Left hindlimb (tissue), 1 donor: Measurements from ENCODE around the gene COL18A1.
A peak's percentile ranks its signal among the peaks of the same experiment; 100 is the strongest.

ENCODE experiments used
- DNase-seq: peaks from one replicate; pipeline ENCODE4 v3.0.0-alpha.2; 2018

The COL18A1 gene

GRCh38 chr21:45383615-45384201 lies 21.3 kb upstream of the COL18A1 start:
- DNase-seq, result peak; percentile 8

- DNase-seq, result peak; percentile 28
Observed at GRCh38 chr21:45384656-45385548, 20.1 kb upstream of the COL18A1 start.

GRCh38 chr21:45385549-45386050 lies 19.4 kb upstream of the COL18A1 start:
- no peak for DNase-seq

- DNase-seq, result peak; percentile 13
Observed at GRCh38 chr21:45386336-45386727, 18.6 kb upstream of the COL18A1 start.

GRCh38 chr21:45386728-45387371 lies 18.1 kb upstream of the COL18A1 start:
- peak; percentile 69 for DNase-seq

GRCh38 chr21:45387506-45387905 lies 17.5 kb upstream of the COL18A1 start:
- peak; percentile 15 for DNase-seq

GRCh38 chr21:45388011-45388521 lies 16.9 kb upstream of the COL18A1 start:
- DNase-seq, result peak; percentile 36

GRCh38 chr21:45388611-45389296 lies 16.2 kb upstream of the COL18A1 start:
- peak; percentile 15 for DNase-seq

GRCh38 chr21:45390121-45390751 lies 14.7 kb upstream of the COL18A1 start:
- DNase-seq, result peak; percentile 28

GRCh38 chr21:45390831-45391742 lies 13.9 kb upstream of the COL18A1 start:
- peak; percentile 22 for DNase-seq

GRCh38 chr21:45391743-45392572 lies 13.0 kb upstream of the COL18A1 start:
- DNase-seq, result peak; percentile 10

GRCh38 chr21:45392573-45392971 lies 12.4 kb upstream of the COL18A1 start:
- no peak for DNase-seq

GRCh38 chr21:45393021-45393420 lies 11.9 kb upstream of the COL18A1 start:
- peak; percentile 6 for DNase-seq

- DNase-seq, result peak; percentile 6
Observed at GRCh38 chr21:45393833-45394638, 10.9 kb upstream of the COL18A1 start.

- DNase-seq, result no peak
Observed at GRCh38 chr21:45396620-45396995, 8.4 kb upstream of the COL18A1 start.

GRCh38 chr21:45397381-45397780 lies 7.6 kb upstream of the COL18A1 start:
- DNase-seq, result no peak

- DNase-seq, result no peak
Observed at GRCh38 chr21:45401054-45401518, 3.9 kb upstream of the COL18A1 start.

GRCh38 chr21:45401916-45402900 lies 2.8 kb upstream of the COL18A1 start:
- DNase-seq, result peak; percentile 17
